Uterine smooth muscle cell (primary cell): ENCODE measurements around the gene KCNQ2. TPM values are rescaled to one million over a fixed set of nuclear protein-coding genes. Genes with fewer than 3 reads are reported as not detected.

Experiments
- total RNA-seq: library from RNA; depleted of rRNA; stranded (reverse); fragments of >200 nt; gene quantifications from 2 replicates; pipeline ENCODE4 v1.2.3, GENCODE V29; 2014

The KCNQ2 gene
- not detected in 2 replicates for total RNA-seq

DNA sequence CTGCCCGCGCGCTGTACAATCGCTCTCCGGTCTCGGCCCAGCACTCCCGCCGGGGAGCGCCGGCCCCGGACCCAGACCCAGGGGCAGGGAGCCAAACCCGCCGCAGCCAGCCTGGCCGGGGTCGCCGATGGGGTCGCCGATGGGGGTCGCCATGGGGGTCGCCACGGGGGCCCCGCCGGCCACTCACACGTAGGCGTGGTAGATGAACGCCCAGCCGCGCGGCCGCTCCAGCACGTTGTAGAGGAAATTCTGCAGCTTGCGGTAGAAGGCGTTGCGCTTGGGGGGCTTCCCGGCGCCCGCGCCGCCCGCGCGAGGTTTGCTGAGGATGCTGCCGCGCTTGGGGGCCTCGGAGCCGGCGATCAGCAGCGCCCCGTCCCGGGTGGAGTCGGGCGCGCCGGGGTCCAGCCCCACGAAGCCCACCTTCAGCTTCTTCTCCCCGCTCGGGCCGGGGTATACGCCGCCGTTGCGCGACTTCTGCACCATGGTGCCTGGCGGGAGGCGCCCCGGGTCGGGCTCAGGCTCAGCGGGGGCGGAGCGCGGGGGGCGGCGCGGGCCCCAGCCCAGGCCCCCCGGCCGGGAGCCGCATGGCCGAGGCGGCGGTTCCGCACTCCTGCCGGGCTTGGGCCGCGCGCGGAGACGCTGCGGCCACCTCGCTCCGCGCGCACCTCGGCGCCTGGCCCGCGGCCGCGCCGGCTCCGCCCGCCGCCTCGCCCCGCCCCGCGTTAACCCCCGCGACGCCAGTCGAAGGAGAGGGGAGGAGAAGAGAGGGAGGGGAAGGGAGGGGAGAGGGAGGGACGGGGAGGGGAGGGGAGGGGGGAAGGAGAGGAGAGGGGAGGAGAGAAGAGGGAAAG, at the start of gene KCNQ2:
Gene KCNQ2 (minus strand): TSS at position 675 of the 851 bp plus-strand sequence. CDS start 192 bp downstream, at position 483.

GRCh38 chr20:63520504-63520933, 48.1 kb upstream of the KCNQ2 start, which contains the start of gene PPDPF:
TSS of gene PPDPF (plus strand) at chr20:63520765. CDS start at chr20:63521309, 544 bp downstream.

DNA sequence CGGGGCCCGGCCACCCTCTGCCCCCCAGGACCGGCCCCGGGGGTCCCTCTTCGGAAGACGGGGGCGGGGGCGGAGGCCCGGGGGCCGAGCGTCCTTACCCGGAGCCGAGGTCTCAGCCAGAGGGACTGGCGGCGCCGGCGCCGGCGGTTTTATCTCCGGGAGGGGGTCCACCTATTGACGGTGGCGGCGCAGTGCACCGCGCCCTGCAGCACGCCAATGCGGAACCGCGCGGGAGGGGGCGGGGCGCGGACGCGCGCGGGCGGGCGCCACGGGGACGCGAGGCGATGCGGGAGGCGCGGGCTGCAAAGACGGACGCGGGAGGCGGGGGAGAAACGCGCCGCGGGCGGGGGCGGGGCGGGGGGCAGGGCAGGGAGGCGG, 26.5 kb upstream of the KCNQ2 start, which contains the start of gene EEF1A2:
Gene EEF1A2 (minus strand): TSS at position 124 of the 378 bp plus-strand sequence. CDS start 1,320 bp downstream, outside the sequence.

GRCh38 chr20:63360850-63361518, 111.5 kb downstream of the KCNQ2 start, which contains the start of gene CHRNA4:
TSS of gene CHRNA4 (minus strand) at chr20:63361349. CDS start at chr20:63361165, 184 bp downstream.

Other genes starting within 250 kb of the KCNQ2 start
- not detected in 2 replicates for gene BIRC7, start 236.8 kb downstream of the KCNQ2 start, total RNA-seq
- not detected in 2 replicates for gene NKAIN4, start 218.2 kb downstream of the KCNQ2 start, total RNA-seq
- gene ARFGAP1, start 199.8 kb downstream of the KCNQ2 start, total RNA-seq = 97.7 and 106 TPM in 2 replicates
- gene COL20A1, start 179.5 kb downstream of the KCNQ2 start, total RNA-seq = under 0.01 TPM in 1 of 2 replicates, not detected in the other
- gene CHRNA4, start 111.3 kb downstream of the KCNQ2 start, total RNA-seq = not detected in 2 replicates
- gene EEF1A2, start 26.4 kb upstream of the KCNQ2 start, total RNA-seq = 0.33 and 1.9 TPM in 2 replicates
- 22.7 and 36.0 TPM in 2 replicates for gene PPDPF, start 48.1 kb upstream of the KCNQ2 start, total RNA-seq
- gene PTK6, start 64.7 kb upstream of the KCNQ2 start, total RNA-seq = 0.11 and 0.12 TPM in 2 replicates
- not detected in 2 replicates for gene SRMS, start 75.1 kb upstream of the KCNQ2 start, total RNA-seq
- 0.66 and 2.4 TPM in 2 replicates for gene FNDC11, start 81.5 kb upstream of the KCNQ2 start, total RNA-seq
- 46.2 and 48.4 TPM in 2 replicates for gene HELZ2, start 101.6 kb upstream of the KCNQ2 start, total RNA-seq
- gene GMEB2, start 154.4 kb upstream of the KCNQ2 start, total RNA-seq = 11.1 and 11.7 TPM in 2 replicates
- 18.9 and 43.9 TPM in 2 replicates for gene STMN3, start 180.8 kb upstream of the KCNQ2 start, total RNA-seq
- gene RTEL1, start 185.7 kb upstream of the KCNQ2 start, total RNA-seq = 15.9 and 31.5 TPM in 2 replicates
- 57.4 and 110 TPM in 2 replicates for gene TNFRSF6B, start 224.0 kb upstream of the KCNQ2 start, total RNA-seq
- 43.7 and 61.0 TPM in 2 replicates for gene ARFRP1, start 235.3 kb upstream of the KCNQ2 start, total RNA-seq
- gene ZGPAT, start 235.4 kb upstream of the KCNQ2 start, total RNA-seq = 23.4 and 31.4 TPM in 2 replicates